ENCODE results near the gene SHISAL2A.

DNA sequence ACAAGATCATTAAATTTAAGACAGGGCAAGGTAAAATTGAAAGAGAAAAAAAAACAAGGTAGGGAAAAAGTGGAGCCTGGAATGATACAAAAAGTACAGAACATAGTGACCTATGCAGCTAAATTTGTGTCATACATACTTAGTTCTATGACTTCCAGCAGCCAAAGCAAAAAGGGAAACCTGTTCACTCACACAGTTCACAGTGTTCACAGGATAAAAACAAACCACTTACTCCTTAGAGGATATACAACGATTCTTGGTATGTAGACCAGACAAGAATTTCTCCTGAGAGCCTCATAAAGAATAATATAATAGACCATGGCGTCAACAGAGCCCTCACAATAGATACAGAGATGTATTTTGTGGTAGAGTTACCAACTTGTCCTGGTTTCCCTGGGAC, 37.6 kb downstream of the SHISAL2A start:
- no peak for TF ChIP-seq POLR2A (IDR thresholded peaks at IDR 0.05)
- TF ChIP-seq, protein P1, sequence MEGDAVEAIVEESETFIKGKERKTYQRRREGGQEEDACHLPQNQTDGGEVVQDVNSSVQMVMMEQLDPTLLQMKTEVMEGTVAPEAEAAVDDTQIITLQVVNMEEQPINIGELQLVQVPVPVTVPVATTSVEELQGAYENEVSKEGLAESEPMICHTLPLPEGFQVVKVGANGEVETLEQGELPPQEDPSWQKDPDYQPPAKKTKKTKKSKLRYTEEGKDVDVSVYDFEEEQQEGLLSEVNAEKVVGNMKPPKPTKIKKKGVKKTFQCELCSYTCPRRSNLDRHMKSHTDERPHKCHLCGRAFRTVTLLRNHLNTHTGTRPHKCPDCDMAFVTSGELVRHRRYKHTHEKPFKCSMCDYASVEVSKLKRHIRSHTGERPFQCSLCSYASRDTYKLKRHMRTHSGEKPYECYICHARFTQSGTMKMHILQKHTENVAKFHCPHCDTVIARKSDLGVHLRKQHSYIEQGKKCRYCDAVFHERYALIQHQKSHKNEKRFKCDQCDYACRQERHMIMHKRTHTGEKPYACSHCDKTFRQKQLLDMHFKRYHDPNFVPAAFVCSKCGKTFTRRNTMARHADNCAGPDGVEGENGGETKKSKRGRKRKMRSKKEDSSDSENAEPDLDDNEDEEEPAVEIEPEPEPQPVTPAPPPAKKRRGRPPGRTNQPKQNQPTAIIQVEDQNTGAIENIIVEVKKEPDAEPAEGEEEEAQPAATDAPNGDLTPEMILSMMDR (IDR thresholded peaks at IDR 0.05) = no peak
